Endothelial cell of umbilical vein (primary cell): ENCODE measurements around the gene APBA2. TPM values are rescaled to one million over a fixed set of nuclear protein-coding genes. Genes with fewer than 3 reads are reported as not detected.

Experiments
- BruUV-seq: library from RNA; stranded (reverse); fragments of 400-500 nt; replicated peaks from 2 replicates; lab custom pipeline; 2021; lab: Mats Ljungman, UMichigan
- CTCF ChIA-PET: fragments of 300-600, 350-600 bp; sonication (Branson Sonifier 250); formaldehyde crosslinking; loops from one replicate; lab custom pipeline; 2021; ENCODE audit warnings: antibody characterized with exemption, inconsistent platforms; lab: Charles Lee
- POLR2A ChIA-PET: fragments of 300-600, 350-600 bp; sonication (Branson Sonifier 250); formaldehyde crosslinking; loops from one replicate; lab custom pipeline; 2021; ENCODE audit warnings: antibody characterized with exemption, inconsistent platforms; lab: Charles Lee
- DNase-seq: peaks from one replicate; pipeline ENCODE4 v3.0.0-alpha.2; 2011; ENCODE audit warnings: low read depth, low spot score
- FAIRE-seq: peaks from 2 replicates; lab custom pipeline; 2011; peaks lifted over from hg19 to GRCh38; lab: Jason Lieb, UNC
- H2AFZ ChIP-seq: 2 replicates; pipeline ENCODE4 v1.6.0; 2012; ENCODE audit warnings: low read depth, low read length, control low read depth, inconsistent platforms
- H3K27ac ChIP-seq: 2 replicates; pipeline ENCODE4 v1.5.1; 2011; ENCODE audit warnings: low read depth, mild to moderate bottlenecking, control low read depth, low read length, moderate library complexity; ENCODE audit not compliant: insufficient read depth
- H3K27me3 ChIP-seq, 2 experiments: 2 replicates each; pipeline versions ENCODE4 v1.6.0 to v1.6.1; 2011; ENCODE audit warnings: low read length in 2 of 2, mixed read lengths in 1 of 2; ENCODE audit not compliant: control insufficient read depth in 2 of 2, insufficient read depth in 2 of 2
- H3K36me3 ChIP-seq, 2 experiments: 2 replicates in 1 of 2; 3 replicates in 1 of 2; pipeline ENCODE4 v1.5.1; 2011; ENCODE audit warnings: low read length in 2 of 2, mild to moderate bottlenecking in 1 of 2, moderate library complexity in 1 of 2; ENCODE audit not compliant: control insufficient read depth in 2 of 2, insufficient read depth in 2 of 2; ENCODE audit errors: extremely low read depth in 1 of 2
- H3K4me1 ChIP-seq: 3 replicates; pipeline ENCODE4 v1.5.1; 2011; ENCODE audit warnings: mild to moderate bottlenecking, low read length; ENCODE audit not compliant: control insufficient read depth, insufficient read depth; ENCODE audit errors: extremely low read depth
- H3K4me2 ChIP-seq: 2 replicates; pipeline ENCODE4 v1.6.1; 2011; ENCODE audit warnings: low read length, control low read depth, mixed read lengths; ENCODE audit not compliant: insufficient read depth
- H3K4me3 ChIP-seq, 3 experiments: fragments of 200-600 bp in 1 of 3; sonication (generic), shearing (Covaris generic) in 1 of 3; replicated peaks in 1 of 3; 2 replicates each; pipeline ENCODE4 v1.5.1; 2011 to 2016; ENCODE audit warnings: control low read depth in 3 of 3, low read length in 3 of 3, mild to moderate bottlenecking in 2 of 3, inconsistent platforms in 1 of 3, low read depth in 1 of 3, moderate library complexity in 1 of 3; ENCODE audit not compliant: insufficient read depth in 1 of 3
- H3K79me2 ChIP-seq: 2 replicates; pipeline ENCODE4 v1.6.0; 2012; ENCODE audit warnings: low read length, inconsistent platforms; ENCODE audit not compliant: control insufficient read depth, insufficient read depth
- H3K9ac ChIP-seq: replicated peaks from 2 replicates; pipeline ENCODE3; 2011; ENCODE audit warnings: low read length, control low read depth; ENCODE audit not compliant: insufficient read depth; ENCODE audit errors: extremely low read depth
- H3K9me1 ChIP-seq: replicated peaks from 3 replicates; pipeline ENCODE4 v1.6.0; 2011; ENCODE audit warnings: mild to moderate bottlenecking, low read length; ENCODE audit not compliant: control insufficient read depth, insufficient read depth; ENCODE audit errors: extremely low read depth
- H3K9me3 ChIP-seq: replicated peaks from 2 replicates; pipeline ENCODE4 v1.5.1; 2012; ENCODE audit warnings: low read length, inconsistent platforms; ENCODE audit not compliant: control insufficient read depth, insufficient read depth
- H4K20me1 ChIP-seq: replicated peaks from 2 replicates; pipeline ENCODE3; 2011; ENCODE audit warnings: mild to moderate bottlenecking, low read length; ENCODE audit not compliant: control insufficient read depth, insufficient read depth; ENCODE audit errors: extremely low read depth
- EZH2 ChIP-seq: IDR thresholded peaks from 2 replicates; pipeline ENCODE4 v1.6.1; 2012; ENCODE audit warnings: borderline replicate concordance, low read depth, mild to moderate bottlenecking, moderate library complexity, low read length, inconsistent platforms; ENCODE audit not compliant: severe bottlenecking
- FOS ChIP-seq: IDR thresholded peaks from 2 replicates; pipeline ENCODE4 v1.6.1; 2011; ENCODE audit warnings: mild to moderate bottlenecking, low read length, moderate library complexity, borderline replicate concordance; ENCODE audit not compliant: insufficient read depth
- GATA2 ChIP-seq: IDR thresholded peaks from 2 replicates; pipeline ENCODE4 v1.7.0; 2011; ENCODE audit warnings: low read depth, mild to moderate bottlenecking, moderate library complexity, mixed read lengths, low read length; ENCODE audit not compliant: insufficient read length, insufficient read depth
- JUN ChIP-seq: IDR thresholded peaks from 2 replicates; pipeline ENCODE4 v1.6.1; 2011; ENCODE audit warnings: borderline replicate concordance, low read depth; ENCODE audit not compliant: insufficient read length, insufficient read depth
- MYC ChIP-seq: IDR thresholded peaks from one replicate; pipeline ENCODE4 v1.6.1; 2011; ENCODE audit warnings: mild to moderate bottlenecking, low read depth, low read length
- POLR2AphosphoS5 ChIP-seq: IDR thresholded peaks from 2 replicates; pipeline ENCODE4 v1.6.1; 2012; ENCODE audit warnings: low read depth, mild to moderate bottlenecking, control low read depth, low read length, moderate library complexity; ENCODE audit not compliant: insufficient read depth
- dilution Hi-C: fragments of 300-500 bp; cut with MboI; formaldehyde crosslinking; loops from one replicate; pipeline ENCODE4 v1.15.0; 2019; ENCODE audit warnings: low sequenced_read_pairs; ENCODE audit not compliant: extremely low pct_ligation_motif_present
- intact Hi-C: fragments of 100-400 bp; cut with micrococcal nuclease; formaldehyde crosslinking; loops from one replicate; pipeline ENCODE4 v1.10.0; 2022
- polyA plus RNA-seq, 4 experiments: library from polyadenylated mRNA; depleted of rRNA in 3 of 4; stranded (reverse) in 3 of 4; unstranded in 1 of 4; fragments of >200 nt; gene quantifications; 2 replicates each; pipeline versions ENCODE4 v1.2.1 to v1.2.3, GENCODE V29; 2011 to 2012; ENCODE audit warnings: missing spikeins in 1 of 4
- total RNA-seq: library from RNA; stranded (reverse); gene quantifications from 2 replicates; pipeline ENCODE4 v1.2.3, GENCODE V29; 2021
- TF ChIP-seq, protein P1 (sequence below), 2 donors: IDR thresholded peaks; 1 replicate in 1 of 2; 2 replicates in 1 of 2; pipeline ENCODE4 v1.5.1; 2011; ENCODE audit warnings: low read length in 2 of 2, mild to moderate bottlenecking in 2 of 2, moderate library complexity in 2 of 2, control low read depth in 1 of 2, inconsistent platforms in 1 of 2, low read depth in 1 of 2; ENCODE audit not compliant: insufficient read depth in 1 of 2; ENCODE audit errors: extremely low read depth in 1 of 2
- TF ChIP-seq, protein P2 (sequence below): IDR thresholded peaks from 2 replicates; pipeline ENCODE4 v1.6.1; 2011; ENCODE audit not compliant: insufficient read depth, insufficient read length

APBA2 gene
- total and polyA plus RNA-seq, 2 donors (not counting 3 experiments of a cell fraction or from before 2014, with no cell fraction given), result 5.7 to 11.1 TPM

- TF ChIP-seq POLR2AphosphoS5 (no peak), EZH2 (no peak), JUN (no peak), MYC (no peak), FOS (no peak), GATA2 (no peak)
- TF ChIP-seq, protein P1, sequence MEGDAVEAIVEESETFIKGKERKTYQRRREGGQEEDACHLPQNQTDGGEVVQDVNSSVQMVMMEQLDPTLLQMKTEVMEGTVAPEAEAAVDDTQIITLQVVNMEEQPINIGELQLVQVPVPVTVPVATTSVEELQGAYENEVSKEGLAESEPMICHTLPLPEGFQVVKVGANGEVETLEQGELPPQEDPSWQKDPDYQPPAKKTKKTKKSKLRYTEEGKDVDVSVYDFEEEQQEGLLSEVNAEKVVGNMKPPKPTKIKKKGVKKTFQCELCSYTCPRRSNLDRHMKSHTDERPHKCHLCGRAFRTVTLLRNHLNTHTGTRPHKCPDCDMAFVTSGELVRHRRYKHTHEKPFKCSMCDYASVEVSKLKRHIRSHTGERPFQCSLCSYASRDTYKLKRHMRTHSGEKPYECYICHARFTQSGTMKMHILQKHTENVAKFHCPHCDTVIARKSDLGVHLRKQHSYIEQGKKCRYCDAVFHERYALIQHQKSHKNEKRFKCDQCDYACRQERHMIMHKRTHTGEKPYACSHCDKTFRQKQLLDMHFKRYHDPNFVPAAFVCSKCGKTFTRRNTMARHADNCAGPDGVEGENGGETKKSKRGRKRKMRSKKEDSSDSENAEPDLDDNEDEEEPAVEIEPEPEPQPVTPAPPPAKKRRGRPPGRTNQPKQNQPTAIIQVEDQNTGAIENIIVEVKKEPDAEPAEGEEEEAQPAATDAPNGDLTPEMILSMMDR (IDR thresholded peaks at IDR 0.05; ENCODE audit: extremely low read depth in 1 of 2, insufficient read depth in 1 of 2, low read depth in 1 of 2, low read length in 2 of 2), result no peak
- TF ChIP-seq, protein P2, sequence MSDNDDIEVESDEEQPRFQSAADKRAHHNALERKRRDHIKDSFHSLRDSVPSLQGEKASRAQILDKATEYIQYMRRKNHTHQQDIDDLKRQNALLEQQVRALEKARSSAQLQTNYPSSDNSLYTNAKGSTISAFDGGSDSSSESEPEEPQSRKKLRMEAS, result no peak
- dilution Hi-C loops (no loop called here), intact Hi-C loops (no loop called here)
- Histone ChIP-seq H3K9me3 (no peaks in the 10 kb centered on the region), H3K9ac (no peak overlapping the region), H3K4me1 (no peaks in the 10 kb centered on the region), H3K79me2 (no peaks in the 10 kb centered on the region), H3K4me2 (no peak overlapping the region), H3K4me3 (no peak overlapping the region), H3K36me3 (no peaks in the 10 kb centered on the region), H4K20me1 (no peaks in the 10 kb centered on the region), H3K27ac (no peak overlapping the region), H3K27me3 (no peaks in the 10 kb centered on the region), H2AFZ (no peak overlapping the region), H3K9me1 (no peaks in the 10 kb centered on the region)
- ChIA-PET POLR2A (no interaction called here), CTCF (interaction anchor here (1.2 to 3.1 kb wide), 3 partner anchors 10 to 11 kb away, joined by 5 to 19 read pairs (median 5); no protein-coding TSS in a partner anchor)
- DNase-seq (no peak), FAIRE-seq (no peak)
- no TSS peak for BruUV-seq
These were observed 227.8 kb downstream of the APBA2 start for GRCh38 chr15:29113336-29114220.
